Superior temporal gyrus (tissue), 1 donor: Measurements from ENCODE around the gene CRELD2.
"Not testable (repeated sequence)": the region's sequence is repeated elsewhere in the genome, so short reads cannot be mapped to it uniquely, and the experiment has no call there.

Experiments used
- DNase-seq: peaks from one replicate; pipeline ENCODE4 v3.0.0-alpha.2; 2016; ENCODE audit errors: extremely low spot score

The CRELD2 gene

GRCh38 chr22:49945042-49945794, 26.8 kb downstream of the CRELD2 start:
- DNase-seq = not testable (repeated sequence)

GRCh38 chr22:49946612-49947295, 28.3 kb downstream of the CRELD2 start:
- no peak for DNase-seq

- DNase-seq = no peak
Observed at GRCh38 chr22:49947296-49947622, 28.8 kb downstream of the CRELD2 start.

GRCh38 chr22:49948116-49948957, 29.9 kb downstream of the CRELD2 start:
- no peak for DNase-seq

GRCh38 chr22:49948958-49949913, 30.8 kb downstream of the CRELD2 start:
- no peak for DNase-seq

GRCh38 chr22:49949914-49950292, 31.5 kb downstream of the CRELD2 start:
- no peak for DNase-seq

GRCh38 chr22:49950396-49950994, 32.1 kb downstream of the CRELD2 start:
- DNase-seq = no peak

DNA sequence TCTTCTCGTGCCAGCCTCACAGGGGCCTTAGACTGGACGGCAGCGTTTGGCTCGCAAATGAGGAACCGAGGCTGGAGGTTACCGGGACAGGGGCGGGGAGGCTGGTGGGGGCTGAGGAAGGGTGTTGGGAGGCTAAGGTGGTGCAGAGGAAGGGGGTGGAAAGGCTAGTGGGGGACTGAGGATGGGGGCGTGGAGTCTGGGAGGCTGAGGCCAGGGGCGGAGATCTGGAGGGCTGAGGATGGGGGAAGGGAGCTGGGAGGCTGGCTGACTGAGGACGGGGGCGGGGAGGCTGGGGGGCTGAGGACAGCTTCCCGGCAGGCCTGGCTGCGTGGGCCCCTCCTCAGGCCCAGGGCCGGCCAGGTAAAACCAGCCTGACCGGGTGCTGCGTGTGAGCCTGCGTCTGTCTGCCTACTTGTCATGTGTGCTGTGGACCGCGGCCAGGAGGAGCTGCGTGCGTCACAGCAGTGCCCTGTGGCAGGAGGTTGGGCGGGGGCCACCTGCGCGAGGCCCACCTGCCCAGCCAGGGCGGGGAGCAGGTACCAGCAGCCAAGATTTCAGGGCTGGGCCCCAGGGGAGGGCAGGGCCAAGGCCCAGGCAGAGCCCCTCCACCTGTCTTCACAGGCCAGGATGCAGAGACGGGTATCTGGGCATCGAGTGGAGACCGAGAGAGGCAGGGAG, 32.7 kb downstream of the CRELD2 start:
- DNase-seq = no peak

- DNase-seq = no peak
Observed at GRCh38 chr22:49951678-49951985, 33.2 kb downstream of the CRELD2 start.

DNA sequence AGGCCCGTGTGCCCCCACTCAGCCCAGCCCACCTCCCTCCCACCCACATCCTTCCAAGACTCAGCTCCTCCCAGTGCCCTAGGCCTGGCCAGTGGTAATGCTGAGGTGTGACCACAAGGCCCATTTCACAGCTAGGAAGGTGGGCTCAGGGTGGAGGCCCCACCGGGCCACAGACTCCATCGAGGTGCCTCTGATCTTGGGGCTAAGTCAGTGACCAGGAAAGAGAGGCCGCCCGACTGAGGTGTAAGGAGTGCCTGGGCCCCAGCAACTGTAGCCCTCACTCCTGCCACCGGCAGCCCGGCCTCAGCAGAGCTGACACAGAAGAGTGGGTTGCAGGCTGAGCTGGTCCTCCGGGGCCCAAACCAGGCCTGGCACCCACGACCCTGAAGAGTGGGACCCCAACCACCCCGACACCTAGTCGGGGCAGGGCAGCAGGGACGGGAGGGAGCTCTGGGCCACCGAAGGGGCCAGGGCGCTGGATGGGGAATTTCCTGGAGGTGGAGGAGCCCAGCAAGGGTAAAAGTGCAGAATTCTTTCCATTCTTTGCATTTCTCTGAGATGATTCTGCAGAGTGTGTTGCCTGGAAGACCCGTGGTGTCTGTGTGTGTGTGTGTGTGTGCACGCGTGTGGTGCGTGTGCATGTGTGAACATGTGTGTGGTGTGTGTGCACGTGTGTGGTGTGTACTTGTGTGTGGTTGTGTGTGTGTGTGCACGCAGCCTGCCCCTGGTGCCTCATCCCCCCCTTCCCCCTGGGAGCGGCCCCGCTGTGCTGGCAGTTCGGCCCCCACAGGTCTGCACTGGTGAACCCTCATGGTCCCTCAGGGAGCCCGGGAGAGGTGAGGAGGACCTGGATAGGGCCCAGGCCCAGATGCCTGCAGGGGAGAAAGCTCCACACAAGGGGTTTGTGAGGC, 33.8 kb downstream of the CRELD2 start:
- no peak for DNase-seq

DNA sequence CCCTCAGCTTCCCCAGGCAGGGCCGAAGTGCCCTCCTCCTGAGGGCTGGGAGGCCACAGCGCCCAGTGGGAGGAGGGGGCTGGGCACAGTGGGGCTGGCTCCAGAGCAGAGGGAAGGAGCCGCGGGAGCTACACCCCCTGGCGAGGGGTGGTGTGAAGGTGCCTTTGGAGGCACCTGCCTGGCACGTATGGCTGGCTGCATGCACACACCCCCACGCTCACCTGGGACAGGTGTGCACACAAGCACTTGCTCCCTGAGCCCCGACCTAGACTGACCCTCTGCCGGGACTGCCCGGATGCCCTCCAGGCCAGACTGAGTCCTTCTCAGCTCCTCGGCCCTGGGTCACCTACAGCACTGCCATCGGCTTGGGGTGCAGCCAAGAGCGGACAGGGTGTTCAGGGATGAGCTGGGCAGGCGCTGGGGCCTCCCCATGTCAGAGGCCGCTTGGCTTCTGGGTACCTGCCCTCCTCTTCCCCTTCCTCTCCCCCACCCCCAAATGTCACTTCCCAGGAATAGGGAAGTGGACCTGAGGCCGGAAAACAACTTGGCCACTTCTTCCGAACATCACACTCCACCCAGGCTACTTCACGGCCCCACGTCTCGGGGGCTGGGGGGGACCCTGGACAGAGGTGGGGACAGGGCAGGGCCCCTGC, 34.7 kb downstream of the CRELD2 start:
- DNase-seq = no peak

DNA sequence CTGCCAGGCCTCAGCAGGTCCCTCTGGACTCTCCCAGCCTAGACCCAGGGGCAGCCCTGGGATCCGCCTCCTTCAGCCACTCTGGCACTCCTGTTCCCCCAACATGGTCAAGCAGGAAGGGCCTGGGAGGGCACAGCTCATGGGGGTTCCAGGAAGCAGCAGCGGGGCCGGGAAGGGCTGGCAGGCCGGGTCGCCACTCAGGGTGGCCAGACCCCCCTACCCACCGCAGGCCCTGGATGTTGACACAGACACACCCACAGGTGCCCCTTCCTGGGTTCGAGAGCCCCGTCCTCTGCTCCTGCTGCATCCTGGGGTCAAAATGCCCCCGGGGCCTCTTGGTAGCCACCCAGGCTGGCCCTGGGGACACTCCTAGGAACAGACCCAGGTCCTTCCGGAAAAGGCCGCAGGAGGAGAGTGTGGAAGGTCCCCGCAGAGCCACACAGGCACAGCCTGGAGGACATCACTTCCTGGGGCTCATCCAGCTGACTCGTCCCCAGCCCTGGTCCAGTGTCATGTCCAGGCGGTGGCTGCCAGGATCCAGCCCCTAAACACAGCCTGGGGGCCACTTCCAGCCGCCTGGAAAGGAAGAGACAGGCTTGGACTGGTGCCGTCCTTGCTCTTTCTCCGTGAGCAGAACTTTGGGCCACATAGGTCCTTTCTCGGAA, 35.4 kb downstream of the CRELD2 start:
- DNase-seq = no peak

DNA sequence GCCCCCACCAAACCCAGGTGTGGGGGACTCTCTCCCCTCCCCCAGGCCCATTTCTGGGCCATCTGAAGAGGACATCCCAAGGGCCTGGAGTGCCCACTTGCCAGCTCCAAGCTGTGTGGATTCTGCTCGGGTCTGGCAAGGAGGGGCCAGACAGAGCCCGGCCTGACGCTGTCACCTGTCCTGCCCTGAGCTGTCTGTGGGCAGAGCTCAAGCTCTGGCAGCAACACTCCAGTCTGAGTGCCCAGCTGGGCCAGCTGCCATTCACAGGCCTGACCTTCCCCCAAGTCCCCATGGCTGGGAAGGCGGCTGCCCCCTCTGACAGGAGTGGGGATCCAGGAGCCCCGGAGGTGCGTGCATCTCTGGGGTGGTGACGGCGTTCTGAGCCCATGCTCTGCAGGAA, 35.9 kb downstream of the CRELD2 start:
- DNase-seq = no peak

GRCh38 chr22:49954991-49955580, 36.7 kb downstream of the CRELD2 start:
- no peak for DNase-seq

DNA sequence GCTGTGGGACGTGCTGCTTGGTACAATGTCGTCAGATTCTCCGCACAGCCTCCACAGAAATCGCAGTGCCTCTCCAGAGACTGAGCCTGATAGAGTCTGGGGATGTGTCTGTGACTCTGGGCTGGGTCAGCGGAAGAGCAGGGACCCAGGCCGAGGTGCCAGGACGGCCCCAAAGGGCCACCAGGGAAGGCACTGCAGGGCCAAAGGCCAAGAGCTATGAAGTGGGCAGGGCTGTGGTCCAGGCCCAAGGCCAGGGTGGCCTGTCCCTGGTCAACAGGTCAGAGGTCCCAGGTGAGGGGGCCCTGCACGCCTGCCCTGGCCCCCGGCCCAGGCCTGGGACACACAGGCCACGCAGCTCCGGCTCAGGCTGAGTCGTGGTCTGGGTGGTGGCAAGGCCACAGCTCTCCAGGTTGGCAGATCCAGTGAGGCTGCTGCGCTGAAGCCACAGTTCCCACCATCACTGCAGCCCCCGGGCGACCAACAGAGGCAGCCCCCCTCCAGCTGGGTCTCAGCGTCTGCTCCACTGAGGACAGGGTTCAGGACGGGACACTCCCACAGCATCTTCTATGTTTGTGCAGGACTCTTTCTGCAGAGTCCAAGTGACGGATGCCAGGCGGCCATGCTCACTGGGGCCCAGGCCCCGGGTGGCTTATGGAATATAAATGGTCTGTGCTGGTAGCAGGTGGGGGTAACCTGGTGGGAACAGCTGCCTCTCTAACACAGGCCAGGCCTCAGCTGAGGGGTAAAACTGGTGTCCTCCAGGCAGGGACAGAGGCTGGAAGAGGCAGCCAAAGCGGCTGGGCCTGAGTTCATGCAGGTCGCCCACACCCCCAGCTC, 37.4 kb downstream of the CRELD2 start:
- no peak for DNase-seq

DNA sequence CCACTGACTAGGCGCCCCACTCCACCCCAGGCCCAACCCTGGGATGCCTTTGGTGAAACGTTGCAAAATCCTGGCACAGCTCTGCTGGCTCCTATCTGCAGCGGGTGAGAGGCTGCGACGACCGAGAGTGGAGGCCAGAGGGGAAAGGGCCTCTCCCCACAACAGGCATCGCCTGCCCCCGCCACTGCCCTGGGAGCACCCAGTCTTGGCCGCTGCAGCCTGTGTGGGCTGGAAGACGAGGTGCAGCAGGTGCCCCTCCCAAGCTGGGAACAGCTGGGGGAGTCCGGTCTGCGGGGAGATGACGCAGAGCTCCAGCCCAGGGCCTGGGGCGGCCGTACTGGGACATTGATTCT, 38.0 kb downstream of the CRELD2 start:
- no peak for DNase-seq
